ENCODE results near the gene ATL3.

GRCh38 chr11:63673579-63673978 is 2.4 kb upstream of the ATL3 start:
- TF ChIP-seq, protein P1, sequence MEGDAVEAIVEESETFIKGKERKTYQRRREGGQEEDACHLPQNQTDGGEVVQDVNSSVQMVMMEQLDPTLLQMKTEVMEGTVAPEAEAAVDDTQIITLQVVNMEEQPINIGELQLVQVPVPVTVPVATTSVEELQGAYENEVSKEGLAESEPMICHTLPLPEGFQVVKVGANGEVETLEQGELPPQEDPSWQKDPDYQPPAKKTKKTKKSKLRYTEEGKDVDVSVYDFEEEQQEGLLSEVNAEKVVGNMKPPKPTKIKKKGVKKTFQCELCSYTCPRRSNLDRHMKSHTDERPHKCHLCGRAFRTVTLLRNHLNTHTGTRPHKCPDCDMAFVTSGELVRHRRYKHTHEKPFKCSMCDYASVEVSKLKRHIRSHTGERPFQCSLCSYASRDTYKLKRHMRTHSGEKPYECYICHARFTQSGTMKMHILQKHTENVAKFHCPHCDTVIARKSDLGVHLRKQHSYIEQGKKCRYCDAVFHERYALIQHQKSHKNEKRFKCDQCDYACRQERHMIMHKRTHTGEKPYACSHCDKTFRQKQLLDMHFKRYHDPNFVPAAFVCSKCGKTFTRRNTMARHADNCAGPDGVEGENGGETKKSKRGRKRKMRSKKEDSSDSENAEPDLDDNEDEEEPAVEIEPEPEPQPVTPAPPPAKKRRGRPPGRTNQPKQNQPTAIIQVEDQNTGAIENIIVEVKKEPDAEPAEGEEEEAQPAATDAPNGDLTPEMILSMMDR (conservative IDR thresholded peaks at IDR 0.05; ENCODE audit: low read length), result no peak
- no peak for TF ChIP-seq EZH2phosphoT487 (IDR thresholded peaks at IDR 0.05; ENCODE audit: borderline replicate concordance, low read depth, low read length)
